GM10248 (cell line): ENCODE measurements around the gene PCCA.

Experiments used
- CTCF ChIA-PET: fragments of 300-600 bp; sonication (Branson Sonifier 250); formaldehyde crosslinking; extraction: SDS; loops from one replicate; lab custom pipeline; 2021; ENCODE audit warnings: antibody characterized with exemption; lab: Yijun Ruan, JAX
- POLR2A ChIA-PET: fragments of 350-650 bp; sonication (Branson Sonifier 250); formaldehyde crosslinking; extraction: SDS; loops from one replicate; lab custom pipeline; 2020; ENCODE audit warnings: antibody characterized with exemption; lab: Yijun Ruan, JAX
- DNase-seq: peaks from one replicate; pipeline ENCODE4 v3.0.0; 2012; ENCODE audit errors: extremely low spot score
- TF ChIP-seq, protein P1 (sequence below): IDR thresholded peaks from 2 replicates; pipeline ENCODE4 v1.5.1; 2012; ENCODE audit warnings: mild to moderate bottlenecking, low read depth; ENCODE audit errors: extremely low read depth, missing control alignments, control extremely low read depth

PCCA gene

DNA sequence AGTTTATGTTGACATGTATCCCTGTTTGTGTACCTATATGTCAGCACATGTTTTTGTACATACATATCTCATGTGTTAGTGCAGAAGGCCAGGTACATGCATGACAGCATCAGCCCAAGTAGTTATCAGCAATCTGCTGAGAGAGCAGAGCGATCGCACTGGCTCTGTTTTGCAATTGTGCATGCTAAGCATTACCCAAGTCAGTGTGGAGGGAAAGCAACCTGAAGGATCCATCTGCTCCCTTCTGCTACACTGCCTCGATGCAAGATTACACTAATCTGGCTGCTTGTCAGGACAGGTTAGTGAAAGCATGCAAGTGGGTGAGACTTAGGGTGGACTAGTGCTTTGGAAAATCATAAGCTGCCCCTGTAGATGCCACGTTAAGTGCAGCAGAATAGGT, 211.8 kb downstream of the PCCA start:
- CTCF ChIA-PET: interaction anchor here (0.8 to 1.0 kb wide), 2 partner anchors 9 to 14 kb away, joined by 3 read pairs; no protein-coding TSS in a partner anchor

GRCh38 chr13:100301418-100301817, 212.5 kb downstream of the PCCA start:
- DNase-seq: no peak
- POLR2A ChIA-PET: no interaction called here

More for the DNA sequence above, 211.8 kb downstream of the PCCA start:
- TF ChIP-seq, protein P1, sequence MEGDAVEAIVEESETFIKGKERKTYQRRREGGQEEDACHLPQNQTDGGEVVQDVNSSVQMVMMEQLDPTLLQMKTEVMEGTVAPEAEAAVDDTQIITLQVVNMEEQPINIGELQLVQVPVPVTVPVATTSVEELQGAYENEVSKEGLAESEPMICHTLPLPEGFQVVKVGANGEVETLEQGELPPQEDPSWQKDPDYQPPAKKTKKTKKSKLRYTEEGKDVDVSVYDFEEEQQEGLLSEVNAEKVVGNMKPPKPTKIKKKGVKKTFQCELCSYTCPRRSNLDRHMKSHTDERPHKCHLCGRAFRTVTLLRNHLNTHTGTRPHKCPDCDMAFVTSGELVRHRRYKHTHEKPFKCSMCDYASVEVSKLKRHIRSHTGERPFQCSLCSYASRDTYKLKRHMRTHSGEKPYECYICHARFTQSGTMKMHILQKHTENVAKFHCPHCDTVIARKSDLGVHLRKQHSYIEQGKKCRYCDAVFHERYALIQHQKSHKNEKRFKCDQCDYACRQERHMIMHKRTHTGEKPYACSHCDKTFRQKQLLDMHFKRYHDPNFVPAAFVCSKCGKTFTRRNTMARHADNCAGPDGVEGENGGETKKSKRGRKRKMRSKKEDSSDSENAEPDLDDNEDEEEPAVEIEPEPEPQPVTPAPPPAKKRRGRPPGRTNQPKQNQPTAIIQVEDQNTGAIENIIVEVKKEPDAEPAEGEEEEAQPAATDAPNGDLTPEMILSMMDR: no peak
- POLR2A ChIA-PET: no interaction called here
- DNase-seq: no peak

DNA sequence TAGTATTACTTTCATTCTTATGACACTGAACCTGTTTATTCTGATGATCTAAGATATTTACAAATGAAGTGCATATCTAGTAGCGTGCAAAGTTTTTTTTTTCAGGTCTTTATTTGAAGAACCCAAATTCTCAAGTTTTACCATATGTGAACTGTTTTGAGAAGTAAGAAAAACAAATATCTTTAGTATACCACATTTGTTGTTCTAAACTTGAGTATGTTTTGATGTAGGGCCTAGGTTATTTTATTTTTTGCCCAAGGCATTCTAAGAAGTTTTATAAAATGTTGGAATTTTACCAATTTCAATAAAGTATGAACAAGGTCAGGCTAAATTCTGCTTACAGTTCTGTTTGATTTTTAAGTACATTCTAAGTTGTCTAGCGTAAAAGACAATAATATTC, 213.5 kb downstream of the PCCA start:
- DNase-seq: no peak
- CTCF ChIA-PET: interaction anchor here (0.6 to 2.0 kb wide), 2 partner anchors 10 kb away, joined by 3 to 5 read pairs; no protein-coding TSS in a partner anchor
- TF ChIP-seq, protein P1: no peak
- POLR2A ChIA-PET: no interaction called here

More at GRCh38 chr13:100301418-100301817, 212.5 kb downstream of the PCCA start:
- CTCF ChIA-PET: interaction anchor here (0.6 to 1.0 kb wide), 3 partner anchors 10 to 13 kb away, joined by 3 read pairs; no protein-coding TSS in a partner anchor
- TF ChIP-seq, protein P1: no peak

- no peak for DNase-seq
- CTCF ChIA-PET: interaction anchor here (2.0 kb wide), 1 partner anchor 12 kb away, joined by 5 read pairs; no protein-coding TSS in a partner anchor
- POLR2A ChIA-PET: no interaction called here
- TF ChIP-seq, protein P1: no peak
Observed at GRCh38 chr13:100304229-100304628, 215.3 kb downstream of the PCCA start.

DNA sequence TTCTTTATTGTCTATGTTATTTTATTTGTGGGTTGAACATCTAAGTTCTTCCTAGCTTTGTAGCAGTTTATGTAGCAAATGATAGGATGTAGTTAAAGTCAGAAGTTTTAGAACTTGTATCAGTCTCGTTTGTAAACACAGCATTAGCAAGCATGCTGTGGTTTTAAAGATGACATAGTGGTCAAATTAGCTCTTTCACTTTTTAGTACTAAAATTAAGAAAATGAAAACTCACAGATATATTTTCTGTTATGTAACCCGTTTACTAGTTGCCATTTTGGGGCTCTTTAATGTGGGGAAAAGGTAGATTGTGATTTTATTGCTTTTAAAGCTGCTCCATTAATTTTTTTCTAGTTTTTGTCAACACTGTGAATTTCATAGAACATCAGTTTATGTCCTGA, 216.5 kb downstream of the PCCA start:
- DNase-seq: no peak
- ChIA-PET POLR2A (no interaction called here), CTCF (no interaction called here)
- TF ChIP-seq, protein P1: no peak

GRCh38 chr13:100306030-100306429, 217.1 kb downstream of the PCCA start:
- DNase-seq: no peak
- ChIA-PET CTCF (interaction anchor here (1.0 kb wide), 1 partner anchor 18 kb away, joined by 3 read pairs; no protein-coding TSS in a partner anchor), POLR2A (no interaction called here)
- TF ChIP-seq, protein P1: no peak
